T47D (cell line): ENCODE results near the gene CCDC185.
"Not testable (repeated sequence)": the region's sequence is repeated elsewhere in the genome, so short reads cannot be mapped to it uniquely, and the experiment has no call there.

Source experiments
- DNase-seq, 2 experiments: peaks; one replicate each; pipeline versions ENCODE4 v3.0.0 to v3.0.0-alpha.2; 2011 to 2012; ENCODE audit warnings: low read depth in 1 of 2, low spot score in 1 of 2
- JUND ChIP-seq: IDR thresholded peaks from 2 replicates; pipeline ENCODE4 v1.6.1; 2012; ENCODE audit warnings: low read depth
- in situ Hi-C: cut with HindIII; loops from 2 replicates; pipeline ENCODE4 v1.10.0; 2016; ENCODE audit warnings: low sequenced_read_pairs, low pct_unique_long_range_greater_than_20kb

CCDC185 gene

GRCh38 chr1:223363057-223363855 lies 30.0 kb upstream of the CCDC185 start:
- DNase-seq = peak; percentile 11 to 13
- in situ Hi-C loops = no loop called here
- TF ChIP-seq JUND = no peak

- TF ChIP-seq JUND = no peak
- DNase-seq = peak; percentile 84 to 94
- in situ Hi-C loops = no loop called here
These were observed 29.1 kb upstream of the CCDC185 start, which contains the start of gene SUSD4 for GRCh38 chr1:223363856-223364684. Gene SUSD4 (minus strand): TSS chr1:223364176. CDS start chr1:223363425, 751 bp downstream.

GRCh38 chr1:223364685-223365382 lies 28.4 kb upstream of the CCDC185 start:
- in situ Hi-C loops = no loop called here
- DNase-seq = no peak
- TF ChIP-seq JUND = no peak

DNA sequence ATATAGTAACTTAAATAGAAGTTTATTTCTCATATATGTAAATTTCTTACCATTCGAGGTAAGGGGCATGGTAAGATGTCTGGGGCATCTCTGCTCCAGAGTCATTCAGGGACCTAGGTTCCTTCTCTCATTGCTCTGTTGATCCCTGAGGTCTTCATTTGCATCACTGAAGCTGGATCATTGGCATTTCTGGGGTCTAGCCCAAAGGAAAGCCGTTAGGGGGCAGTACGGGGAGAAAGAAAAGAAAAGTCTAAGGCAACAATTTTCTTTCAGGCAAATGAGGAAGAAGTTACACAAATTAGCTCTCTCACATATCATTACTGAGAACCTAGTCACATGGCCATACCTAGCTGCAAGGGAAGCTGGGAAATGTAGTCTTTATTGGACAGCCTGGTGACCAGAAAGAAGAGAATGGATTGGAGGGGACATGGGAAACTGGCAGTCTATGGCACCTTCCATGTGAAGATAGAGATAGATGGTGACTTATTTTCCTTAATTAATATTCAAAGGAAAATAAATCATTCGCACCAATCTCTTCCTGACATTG lies 19.1 kb upstream of the CCDC185 start:
- DNase-seq = no peak
- in situ Hi-C loops = no loop called here
- no peak for TF ChIP-seq JUND

GRCh38 chr1:223378754-223379153 lies 14.5 kb upstream of the CCDC185 start:
- in situ Hi-C loops = no loop called here
- no peak for TF ChIP-seq JUND
- no peak for DNase-seq

DNA sequence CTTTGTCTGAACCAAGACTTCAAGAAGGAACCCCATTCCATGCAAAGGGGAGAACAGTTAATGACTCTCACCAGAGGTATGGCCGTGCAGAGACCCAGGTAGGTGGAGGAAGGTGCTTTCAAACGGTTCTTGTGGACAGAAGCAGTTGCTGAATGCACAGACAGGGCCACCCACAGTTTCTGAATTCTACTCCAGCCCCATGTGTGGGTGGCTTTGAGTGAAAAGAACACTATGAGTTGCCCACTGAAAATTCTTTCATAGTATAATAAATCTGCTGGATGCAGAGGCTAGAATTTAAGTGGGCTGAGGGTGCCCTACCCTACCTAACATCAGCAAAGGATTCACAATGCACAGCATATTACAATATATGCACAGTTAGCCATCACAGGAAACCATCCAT lies 7.2 kb upstream of the CCDC185 start:
- no peak for DNase-seq
- no peak for TF ChIP-seq JUND
- in situ Hi-C loops = no loop called here

- in situ Hi-C loops = no loop called here
These were observed 2.6 kb upstream of the CCDC185 start for GRCh38 chr1:223390618-223391017.

DNA sequence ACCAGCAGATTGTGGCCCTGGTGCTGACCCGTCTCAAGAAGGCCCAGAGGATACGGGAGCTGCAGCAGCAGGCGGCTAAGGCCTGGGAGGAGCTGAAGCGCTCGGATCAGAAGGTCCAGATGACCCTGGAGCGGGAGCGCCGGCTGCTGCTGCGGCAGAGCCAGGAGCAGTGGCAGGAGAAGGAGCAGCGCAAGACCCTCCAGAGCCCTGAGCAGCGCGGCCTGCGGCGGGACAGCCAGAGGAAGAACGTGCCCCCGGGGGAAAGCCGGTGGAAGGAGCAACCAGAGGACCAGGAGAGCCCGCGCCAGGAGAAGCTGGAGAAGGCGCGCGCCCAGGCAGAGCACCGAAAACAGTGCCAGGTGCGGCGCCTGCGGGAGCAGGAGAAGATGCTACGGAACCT lies 1.0 kb downstream of the CCDC185 start:
- TF ChIP-seq JUND = no peak
- no peak for DNase-seq
- in situ Hi-C loops = no loop called here

More at GRCh38 chr1:223390618-223391017, 2.6 kb upstream of the CCDC185 start:
- DNase-seq = no peak
- TF ChIP-seq JUND = no peak

DNA sequence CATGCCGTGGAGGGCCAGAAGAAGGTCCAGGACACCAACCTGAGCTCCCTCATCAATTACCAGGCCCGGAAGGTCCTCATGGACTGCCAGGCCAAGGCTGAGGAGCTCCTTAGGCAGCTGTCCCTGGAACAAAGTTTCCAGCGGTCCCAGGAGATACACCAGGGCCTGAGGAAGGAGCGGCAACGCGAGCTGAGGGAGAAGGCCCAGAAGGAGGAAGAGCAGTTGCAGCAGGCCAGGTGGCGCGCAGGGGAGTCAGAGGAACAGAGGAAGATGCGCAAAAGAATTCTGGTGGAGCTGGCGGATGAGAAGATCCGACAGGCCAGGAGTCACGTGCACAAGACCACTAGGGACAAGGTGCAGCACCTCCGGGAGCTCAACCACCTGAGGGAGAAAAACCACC lies 1.5 kb downstream of the CCDC185 start:
- in situ Hi-C loops = no loop called here
- no peak for TF ChIP-seq JUND
- no peak for DNase-seq

GRCh38 chr1:223399393-223399792 lies 6.2 kb downstream of the CCDC185 start:
- DNase-seq, in situ Hi-C loops: not testable (repeated sequence)

- no peak for DNase-seq
- in situ Hi-C loops = no loop called here
- no peak for TF ChIP-seq JUND
These were observed 8.9 kb downstream of the CCDC185 start for GRCh38 chr1:223401873-223402789.

DNA sequence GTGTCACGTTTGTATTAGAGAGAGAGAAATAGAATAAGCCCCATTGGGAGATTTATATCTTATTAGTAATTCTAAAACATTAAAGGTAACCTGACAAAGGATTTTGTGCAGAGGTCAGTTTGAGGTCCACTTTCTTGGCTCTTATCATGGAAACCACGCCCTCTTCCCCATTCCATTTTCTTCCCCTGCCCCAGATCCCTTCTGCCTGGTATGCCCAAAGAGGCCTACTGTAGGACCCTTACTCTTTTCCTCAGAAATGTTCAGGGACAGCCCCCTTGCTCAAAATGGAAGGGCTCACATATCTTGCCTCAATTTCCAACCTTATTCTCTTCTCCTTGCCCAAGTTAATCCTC lies 9.6 kb downstream of the CCDC185 start:
- no peak for DNase-seq
- in situ Hi-C loops = no loop called here
- no peak for TF ChIP-seq JUND
